ENCODE measurements around the gene PTPN1.

PTPN1 gene

GRCh38 chr20:50514750-50515149 is 4.6 kb downstream of the PTPN1 start:
- DNase-seq: no peak

GRCh38 chr20:50515471-50516106 is 5.4 kb downstream of the PTPN1 start:
- DNase-seq: no peak

GRCh38 chr20:50516180-50516934 is 6.2 kb downstream of the PTPN1 start:
- DNase-seq: no peak

GRCh38 chr20:50516935-50517816 is 7.0 kb downstream of the PTPN1 start:
- DNase-seq: no peak

GRCh38 chr20:50517817-50518154 is 7.6 kb downstream of the PTPN1 start:
- no peak for DNase-seq

GRCh38 chr20:50518270-50518721 is 8.1 kb downstream of the PTPN1 start:
- no peak for DNase-seq

GRCh38 chr20:50519036-50519762 is 9.0 kb downstream of the PTPN1 start:
- DNase-seq: no peak

GRCh38 chr20:50520222-50520880 is 10.2 kb downstream of the PTPN1 start:
- DNase-seq: no peak

- no peak for DNase-seq
Observed at GRCh38 chr20:50521221-50522052, 11.3 kb downstream of the PTPN1 start.

- peak; percentile 24 for DNase-seq
Observed at GRCh38 chr20:50522053-50522674, 12.0 kb downstream of the PTPN1 start.

- no peak for DNase-seq
Observed at GRCh38 chr20:50523552-50524167, 13.5 kb downstream of the PTPN1 start.

GRCh38 chr20:50525681-50526080 is 15.5 kb downstream of the PTPN1 start:
- no peak for DNase-seq

- DNase-seq: no peak
Observed at GRCh38 chr20:50526403-50526989, 16.3 kb downstream of the PTPN1 start.

- no peak for DNase-seq
Observed at GRCh38 chr20:50527068-50527605, 17.0 kb downstream of the PTPN1 start.

- no peak for DNase-seq
Observed at GRCh38 chr20:50528129-50528528, 17.9 kb downstream of the PTPN1 start.

- DNase-seq: no peak
Observed at GRCh38 chr20:50528804-50529351, 18.7 kb downstream of the PTPN1 start.

GRCh38 chr20:50532221-50532620 is 22.0 kb downstream of the PTPN1 start:
- DNase-seq: no peak

- no peak for DNase-seq
Observed at GRCh38 chr20:50533061-50533460, 22.9 kb downstream of the PTPN1 start.

GRCh38 chr20:50533464-50533863 is 23.3 kb downstream of the PTPN1 start:
- DNase-seq: no peak

Data from GDM1 (cell line).